Peyer's patch (tissue), 4 donors: ENCODE data around the gene PRKAG3.

Experiments used
- POLR2A ChIP-seq, 2 donors: fragments of 450-650 bp; IDR thresholded peaks; one replicate each; pipeline ENCODE4 v1.5.1; 2017; ENCODE audit warnings: antibody characterized with exemption in 2 of 2, mild to moderate bottlenecking in 2 of 2, moderate library complexity in 2 of 2
- TF ChIP-seq, protein P1 (sequence below), 6 experiments: fragments of 450-650 bp in 4 of 6; fragments of 200-600 bp in 2 of 6; sonication (generic) in 1 of 6; IDR thresholded peaks; one replicate each; pipeline ENCODE4 v1.5.1; 2017 to 2019; ENCODE audit warnings: antibody characterized with exemption in 6 of 6, mild to moderate bottlenecking in 3 of 6, moderate library complexity in 1 of 6

DNA sequence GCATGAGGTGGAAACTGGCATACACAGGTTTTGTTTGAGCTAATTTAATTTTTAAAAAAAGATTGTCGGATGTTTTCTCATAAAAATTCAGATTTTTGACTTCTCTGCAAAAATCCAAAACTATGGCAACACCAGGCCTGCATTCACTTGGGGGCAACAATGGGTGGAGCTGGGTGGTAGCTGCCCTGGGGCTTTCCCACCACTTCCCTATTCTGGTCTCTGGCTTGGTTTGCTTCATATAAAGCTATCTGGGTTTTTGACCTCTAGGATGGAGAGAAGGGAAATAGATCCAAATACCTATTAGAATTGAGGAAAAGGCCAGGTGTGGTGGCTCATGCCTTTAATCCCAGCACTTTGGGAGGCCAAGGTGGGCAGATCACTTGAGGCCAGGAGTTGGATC lies 55.1 kb downstream of the PRKAG3 start:
- TF ChIP-seq, protein P1, sequence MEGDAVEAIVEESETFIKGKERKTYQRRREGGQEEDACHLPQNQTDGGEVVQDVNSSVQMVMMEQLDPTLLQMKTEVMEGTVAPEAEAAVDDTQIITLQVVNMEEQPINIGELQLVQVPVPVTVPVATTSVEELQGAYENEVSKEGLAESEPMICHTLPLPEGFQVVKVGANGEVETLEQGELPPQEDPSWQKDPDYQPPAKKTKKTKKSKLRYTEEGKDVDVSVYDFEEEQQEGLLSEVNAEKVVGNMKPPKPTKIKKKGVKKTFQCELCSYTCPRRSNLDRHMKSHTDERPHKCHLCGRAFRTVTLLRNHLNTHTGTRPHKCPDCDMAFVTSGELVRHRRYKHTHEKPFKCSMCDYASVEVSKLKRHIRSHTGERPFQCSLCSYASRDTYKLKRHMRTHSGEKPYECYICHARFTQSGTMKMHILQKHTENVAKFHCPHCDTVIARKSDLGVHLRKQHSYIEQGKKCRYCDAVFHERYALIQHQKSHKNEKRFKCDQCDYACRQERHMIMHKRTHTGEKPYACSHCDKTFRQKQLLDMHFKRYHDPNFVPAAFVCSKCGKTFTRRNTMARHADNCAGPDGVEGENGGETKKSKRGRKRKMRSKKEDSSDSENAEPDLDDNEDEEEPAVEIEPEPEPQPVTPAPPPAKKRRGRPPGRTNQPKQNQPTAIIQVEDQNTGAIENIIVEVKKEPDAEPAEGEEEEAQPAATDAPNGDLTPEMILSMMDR (IDR thresholded peaks at IDR 0.05), result no peak
- TF ChIP-seq POLR2A (IDR thresholded peaks at IDR 0.05), result no peak
